Body of pancreas (tissue), 4 donors: ENCODE results near the gene CARD8. TPM values are rescaled to one million over a fixed set of nuclear protein-coding genes. Genes with fewer than 3 reads are reported as not detected.

ENCODE experiments used
- ATAC-seq: fragments of 150-250 bp; one replicate; pipeline ENCODE4 v1.9.1; 2016
- DNase-seq, 4 donors: peaks; one replicate each; pipeline ENCODE4 v3.0.0-alpha.2; 2019
- H3K27ac ChIP-seq, 4 donors: fragments of 200-600 bp; sonication (generic); 1 replicate in 3 of 4; 2 replicates in 1 of 4; pipeline versions ENCODE4 v1.5.1 to v1.6.1; 2016 to 2019; ENCODE audit warnings: mild to moderate bottlenecking in 1 of 4, mixed read lengths in 1 of 4, moderate library complexity in 1 of 4
- H3K27me3 ChIP-seq, 2 donors: fragments of 200-600 bp; sonication (generic); one replicate each; pipeline ENCODE4 v1.6.0; 2016; ENCODE audit warnings: mild to moderate bottlenecking in 1 of 2
- H3K36me3 ChIP-seq, 2 donors: fragments of 200-600 bp; sonication (generic); replicated peaks in 1 of 2; 2 replicates each; pipeline ENCODE4 v1.5.1; 2016; ENCODE audit warnings: low read depth in 2 of 2; ENCODE audit not compliant: insufficient read depth in 1 of 2
- H3K4me1 ChIP-seq: fragments of 200-600 bp; sonication (generic); one replicate; pipeline ENCODE4 v1.6.0; 2016
- H3K4me3 ChIP-seq, 2 donors: fragments of 200-600 bp; sonication (generic); 1 replicate in 1 of 2; 2 replicates in 1 of 2; pipeline ENCODE4 v1.5.1; 2016 to 2019
- H3K9me3 ChIP-seq, 3 donors: fragments of 200-600 bp; sonication (generic); 1 replicate in 2 of 3; 2 replicates in 1 of 3; pipeline ENCODE4 v1.5.1; 2016
- CTCF ChIP-seq, 7 experiments: fragments of 450-650 bp in 4 of 7; fragments of 200-600 bp in 3 of 7; sonication (generic) in 3 of 7; IDR thresholded peaks; one replicate each; pipeline ENCODE4 v1.5.1; 2016 to 2019; ENCODE audit warnings: antibody characterized with exemption in 7 of 7
- POLR2A ChIP-seq, 3 donors: fragments of 450-650 bp; IDR thresholded peaks; one replicate each; pipeline ENCODE4 v1.6.1; 2016; ENCODE audit warnings: antibody characterized with exemption in 3 of 3, mild to moderate bottlenecking in 2 of 3
- WGBS, 2 donors: methylation state at CpG; one replicate each; pipeline ENCODE4 v1.1.5; 2017; 5-methylcytosine and 5-hydroxymethylcytosine counted together
- intact Hi-C: fragments of 100-400 bp; cut with DNase I; formaldehyde crosslinking; loops from one replicate; pipeline ENCODE4 v1.15.1; 2023
- total RNA-seq, 2 donors: library from RNA; depleted of rRNA; stranded (reverse); fragments of >200 nt; gene quantifications; one replicate each; pipeline ENCODE4 v1.1.0, GENCODE V29; 2016

Gene CARD8
- total RNA-seq, 2 donors from 2014 or later, result 23.7 to 24.4 TPM

DNA sequence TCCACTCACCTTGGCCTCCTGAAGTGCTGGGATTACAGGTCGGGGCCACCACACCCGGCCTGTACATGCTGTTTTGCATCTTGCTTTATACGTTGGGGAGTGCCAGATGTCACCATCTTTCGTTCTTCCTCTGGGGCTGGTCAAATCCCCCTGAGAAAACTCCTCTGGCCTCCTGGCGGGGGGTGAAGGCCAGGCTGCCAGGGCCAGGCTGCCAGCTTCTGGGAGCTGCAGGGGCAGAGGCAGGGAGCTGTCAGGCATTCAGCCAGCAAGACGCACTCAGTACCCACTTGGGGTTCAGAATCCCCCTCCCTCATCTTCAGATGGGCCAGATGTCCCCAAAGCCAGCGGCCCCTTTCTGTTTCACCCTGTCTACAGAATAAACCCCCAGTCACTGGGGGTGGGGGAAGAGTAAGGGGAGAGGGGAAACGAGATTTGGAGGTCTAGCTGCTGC lies 69.1 kb downstream of the CARD8 start:
- no peaks in the 10 kb centered on the region for H3K27me3 ChIP-seq
- H3K36me3 ChIP-seq, result no peaks in the 10 kb centered on the region
- H3K4me3 ChIP-seq, result no peak overlapping the region
- intact Hi-C loops, result no loop called here
- DNase-seq (no peak), ATAC-seq (no peak)
- no peaks in the 10 kb centered on the region for H3K9me3 ChIP-seq
- no peaks in the 10 kb centered on the region for H3K4me1 ChIP-seq
- no peak for TF ChIP-seq CTCF (IDR thresholded peaks at IDR 0.05)
- TF ChIP-seq POLR2A (IDR thresholded peaks at IDR 0.05), result no peak
- WGBS, 2 donors, result 74 to 92% methylated on average over 5 to 8 of the region's 8 CpGs
- H3K27ac ChIP-seq, result no peak overlapping the region

GRCh38 chr19:48186015-48186414 lies 69.7 kb downstream of the CARD8 start:
- intact Hi-C loops, result no loop called here
- Histone ChIP-seq H3K27ac (no peak overlapping the region), H3K36me3 (no peaks in the 10 kb centered on the region), H3K27me3 (no peaks in the 10 kb centered on the region), H3K9me3 (no peaks in the 10 kb centered on the region), H3K4me3 (no peak overlapping the region), H3K4me1 (no peaks in the 10 kb centered on the region)
- ATAC-seq (no peak), DNase-seq (no peak)
- no peak for TF ChIP-seq POLR2A (IDR thresholded peaks at IDR 0.05)
- TF ChIP-seq CTCF (IDR thresholded peaks at IDR 0.05), result no peak
- 79 to 82% methylated on average over 5 of the region's 5 CpGs for WGBS, 2 donors

- Histone ChIP-seq H3K36me3 (peaks cover 0 to 2% of the 10 kb centered on the region in 2 donors), H3K4me3 (no peak overlapping the region), H3K4me1 (no peaks in the 10 kb centered on the region), H3K9me3 (no peaks in the 10 kb centered on the region), H3K27me3 (no peaks in the 10 kb centered on the region), H3K27ac (no peak overlapping the region)
- WGBS, 2 donors, result 95 to 96% methylated on average over 9 of the region's 9 CpGs
- DNase-seq (no peak), ATAC-seq (no peak)
- TF ChIP-seq POLR2A (IDR thresholded peaks at IDR 0.05) (no peak), CTCF (IDR thresholded peaks at IDR 0.05) (no peak)
- intact Hi-C loops, result no loop called here
Observed at GRCh38 chr19:48183356-48183755, 72.4 kb downstream of the CARD8 start.

GRCh38 chr19:48182434-48182833 lies 73.3 kb downstream of the CARD8 start:
- intact Hi-C loops, result no loop called here
- H3K27me3 ChIP-seq, result no peaks in the 10 kb centered on the region
- ATAC-seq (no peak), DNase-seq (no peak)
- H3K4me1 ChIP-seq, result no peaks in the 10 kb centered on the region
- no peak overlapping the region for H3K4me3 ChIP-seq
- H3K36me3 ChIP-seq, result peaks cover 0 to 2% of the 10 kb centered on the region in 2 donors
- 92 to 96% methylated on average over 25 to 36 of the region's 38 CpGs for WGBS, 2 donors
- H3K9me3 ChIP-seq, result no peaks in the 10 kb centered on the region
- TF ChIP-seq POLR2A (IDR thresholded peaks at IDR 0.05), result no peak
- TF ChIP-seq CTCF (IDR thresholded peaks at IDR 0.05), result no peak
- H3K27ac ChIP-seq, result no peak overlapping the region

- 94 to 95% methylated on average over 5 of the region's 5 CpGs for WGBS, 2 donors
- Histone ChIP-seq H3K9me3 (no peaks in the 10 kb centered on the region), H3K27ac (no peak overlapping the region), H3K36me3 (peaks cover 0 to 2% of the 10 kb centered on the region in 2 donors), H3K4me1 (no peaks in the 10 kb centered on the region), H3K4me3 (no peak overlapping the region), H3K27me3 (no peaks in the 10 kb centered on the region)
- ATAC-seq (no peak), DNase-seq (no peak)
- intact Hi-C loops, result no loop called here
- TF ChIP-seq CTCF (IDR thresholded peaks at IDR 0.05) (no peak), POLR2A (IDR thresholded peaks at IDR 0.05) (no peak)
Observed at GRCh38 chr19:48181505-48181904, 74.2 kb downstream of the CARD8 start.
